Stimulated activated effector memory CD8-positive, alpha-beta T cell treated with anti-CD3 and anti-CD28 coated beads, Interleukin-12 subunit alpha, Interleukin-12 subunit beta, amount 100 ng/mL, for 72 hours (primary cell): Measurements from ENCODE around the gene PTPRN2.
A peak's percentile ranks its signal among the peaks of the same experiment; 100 is the strongest.
"Not testable (repeated sequence)": the region's sequence is repeated elsewhere in the genome, so short reads cannot be mapped to it uniquely, and the experiment has no call there.

Experiments
- ATAC-seq: fragments of 150-1000 bp; cut with Tn5 transposase; 2 replicates; pipeline ENCODE4 v1.10.0; 2021
- DNase-seq, 2 donors: peaks; one replicate each; pipeline ENCODE4 v3.0.0; 2021 to 2022; ENCODE audit warnings: low spot score in 2 of 2
- H3K27ac Mint-ChIP-seq: one replicate; pipeline ENCODE4 v1.8.0; 2022; ENCODE audit warnings: mild to moderate bottlenecking, mixed read lengths
- H3K36me3 Mint-ChIP-seq: one replicate; pipeline ENCODE4 v1.8.0; 2022; ENCODE audit warnings: mild to moderate bottlenecking, mixed read lengths
- H3K4me1 Mint-ChIP-seq: one replicate; pipeline ENCODE4 v1.8.0; 2022; ENCODE audit warnings: mixed read lengths
- H3K4me3 Mint-ChIP-seq: one replicate; pipeline ENCODE4 v1.8.0; 2022; ENCODE audit warnings: mild to moderate bottlenecking, mixed read lengths
- H3K9me3 Mint-ChIP-seq: one replicate; pipeline ENCODE4 v1.8.0; 2022; ENCODE audit warnings: mixed read lengths

PTPRN2 gene

DNA sequence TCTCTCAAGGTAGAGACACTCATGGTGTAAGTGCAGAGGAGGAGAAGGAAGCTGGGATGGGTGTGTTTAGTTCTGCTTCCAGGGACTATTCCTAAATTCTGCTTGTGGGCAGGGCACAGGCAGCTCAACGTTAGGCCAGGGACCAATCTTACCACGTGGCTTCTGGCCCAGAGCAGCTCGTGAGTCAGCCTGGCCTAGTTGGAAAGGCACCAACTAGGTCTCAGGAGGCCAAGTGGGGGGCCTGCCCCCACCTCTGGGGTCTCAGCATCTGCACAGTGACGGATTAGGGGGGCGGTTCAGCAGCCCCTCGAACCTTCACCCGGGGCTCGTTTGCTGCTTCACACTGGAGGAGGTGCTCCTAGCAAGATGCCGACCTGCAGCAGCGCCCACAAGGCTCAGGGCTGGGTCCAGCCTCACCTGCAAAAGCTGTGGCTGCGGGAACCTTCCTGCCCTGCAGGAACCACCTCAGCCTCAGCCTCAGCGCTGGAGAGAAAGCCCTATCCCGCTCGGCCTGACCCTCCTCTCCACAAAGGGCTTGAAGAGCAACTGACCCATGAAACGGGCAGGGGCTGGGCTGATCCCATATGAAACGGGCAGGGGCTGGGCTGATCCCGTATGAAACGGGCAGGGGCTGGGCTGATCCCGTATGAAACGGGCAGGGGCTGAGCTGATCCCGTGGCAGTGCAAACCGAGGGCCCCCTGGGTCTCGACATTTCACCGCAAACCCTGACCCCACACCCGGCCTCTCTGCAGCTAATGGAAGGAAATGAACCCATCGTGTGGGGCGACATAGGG, 803.4 kb downstream of the PTPRN2 start:
- H3K27ac Mint-ChIP-seq, result no peak overlapping the region
- ATAC-seq (no peak), DNase-seq (no peak)
- no peaks in the 10 kb centered on the region for H3K4me1 Mint-ChIP-seq
- H3K36me3 Mint-ChIP-seq, result no peaks in the 10 kb centered on the region
- no peak overlapping the region for H3K4me3 Mint-ChIP-seq
- H3K9me3 Mint-ChIP-seq, result no peaks in the 10 kb centered on the region

DNA sequence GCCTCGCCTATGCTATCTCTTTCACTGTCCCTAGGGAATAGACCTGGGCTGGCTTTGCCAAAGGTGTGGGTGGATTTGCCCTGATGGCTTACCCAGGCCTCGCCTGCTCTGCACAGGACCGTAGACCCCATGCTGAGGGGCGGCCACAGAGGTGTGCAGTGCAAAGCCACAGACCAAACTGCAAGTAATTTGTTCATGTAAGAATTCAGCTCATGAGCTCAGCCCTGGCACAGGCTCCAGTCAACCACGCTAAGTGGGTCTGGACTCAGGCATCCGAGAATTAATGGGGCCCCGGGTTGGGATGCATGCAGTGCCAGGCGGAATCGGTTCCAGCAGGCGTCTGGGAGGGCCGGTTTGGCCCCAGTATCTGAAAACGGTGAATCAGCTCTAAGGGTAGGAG, 805.6 kb downstream of the PTPRN2 start:
- Mint-ChIP-seq H3K4me3 (no peak overlapping the region), H3K27ac (no peak overlapping the region), H3K9me3 (peaks cover under 1% of the 10 kb centered on the region), H3K4me1 (no peaks in the 10 kb centered on the region), H3K36me3 (no peaks in the 10 kb centered on the region)
- no peak for DNase-seq
- no peak for ATAC-seq

GRCh38 chr7:157780721-157781120, 806.9 kb downstream of the PTPRN2 start:
- H3K9me3 Mint-ChIP-seq, result peaks cover 3% of the 10 kb centered on the region
- no peak for ATAC-seq
- no peaks in the 10 kb centered on the region for H3K36me3 Mint-ChIP-seq
- no peak overlapping the region for H3K4me3 Mint-ChIP-seq
- H3K4me1 Mint-ChIP-seq, result no peaks in the 10 kb centered on the region
- no peak for DNase-seq
- H3K27ac Mint-ChIP-seq, result no peak overlapping the region

DNA sequence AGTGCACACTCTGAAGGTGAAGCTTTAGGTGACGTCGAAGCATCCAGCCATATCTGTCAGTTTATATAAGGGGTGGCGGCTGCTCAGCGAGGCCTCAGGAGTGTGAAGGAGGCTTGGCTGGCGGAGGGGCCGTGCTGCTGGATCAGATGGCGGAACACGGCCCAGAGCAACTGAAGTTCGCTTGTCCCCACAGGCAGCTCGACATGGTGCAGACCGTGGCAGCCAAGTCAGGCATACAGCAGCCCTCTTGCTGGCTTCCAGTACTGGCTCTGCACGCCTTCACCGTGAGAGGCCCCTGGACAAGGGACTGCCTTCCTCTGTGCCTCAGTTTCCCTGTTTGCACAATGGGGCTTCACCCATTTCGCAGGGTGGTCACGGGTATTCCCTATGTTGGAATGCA, 807.3 kb downstream of the PTPRN2 start:
- ATAC-seq (no peak), DNase-seq (no peak)
- no peaks in the 10 kb centered on the region for H3K4me1 Mint-ChIP-seq
- no peaks in the 10 kb centered on the region for H3K36me3 Mint-ChIP-seq
- peaks cover 3% of the 10 kb centered on the region for H3K9me3 Mint-ChIP-seq
- H3K27ac Mint-ChIP-seq, result no peak overlapping the region
- no peak overlapping the region for H3K4me3 Mint-ChIP-seq

- no peak overlapping the region for H3K4me3 Mint-ChIP-seq
- no peaks in the 10 kb centered on the region for H3K36me3 Mint-ChIP-seq
- ATAC-seq (no peak), DNase-seq (no peak)
- H3K27ac Mint-ChIP-seq, result no peak overlapping the region
- peaks cover 3% of the 10 kb centered on the region for H3K9me3 Mint-ChIP-seq
- H3K4me1 Mint-ChIP-seq, result no peaks in the 10 kb centered on the region
Measured at GRCh38 chr7:157779206-157779605, 808.4 kb downstream of the PTPRN2 start.

GRCh38 chr7:157777194-157777762, 810.3 kb downstream of the PTPRN2 start:
- not testable (repeated sequence) for H3K27ac Mint-ChIP-seq

GRCh38 chr7:157775560-157776332, 811.9 kb downstream of the PTPRN2 start:
- H3K27ac Mint-ChIP-seq, result no peak overlapping the region
- H3K9me3 Mint-ChIP-seq, result peaks cover 10% of the 10 kb centered on the region
- DNase-seq (no peak), ATAC-seq (peak; percentile 17)
- H3K4me3 Mint-ChIP-seq, result no peak overlapping the region
- H3K4me1 Mint-ChIP-seq, result no peaks in the 10 kb centered on the region
- no peaks in the 10 kb centered on the region for H3K36me3 Mint-ChIP-seq

More at GRCh38 chr7:157777194-157777762, 810.3 kb downstream of the PTPRN2 start:
- not testable (repeated sequence) for H3K36me3 Mint-ChIP-seq, ATAC-seq, DNase-seq, H3K9me3 Mint-ChIP-seq, H3K4me1 Mint-ChIP-seq, H3K4me3 Mint-ChIP-seq

DNA sequence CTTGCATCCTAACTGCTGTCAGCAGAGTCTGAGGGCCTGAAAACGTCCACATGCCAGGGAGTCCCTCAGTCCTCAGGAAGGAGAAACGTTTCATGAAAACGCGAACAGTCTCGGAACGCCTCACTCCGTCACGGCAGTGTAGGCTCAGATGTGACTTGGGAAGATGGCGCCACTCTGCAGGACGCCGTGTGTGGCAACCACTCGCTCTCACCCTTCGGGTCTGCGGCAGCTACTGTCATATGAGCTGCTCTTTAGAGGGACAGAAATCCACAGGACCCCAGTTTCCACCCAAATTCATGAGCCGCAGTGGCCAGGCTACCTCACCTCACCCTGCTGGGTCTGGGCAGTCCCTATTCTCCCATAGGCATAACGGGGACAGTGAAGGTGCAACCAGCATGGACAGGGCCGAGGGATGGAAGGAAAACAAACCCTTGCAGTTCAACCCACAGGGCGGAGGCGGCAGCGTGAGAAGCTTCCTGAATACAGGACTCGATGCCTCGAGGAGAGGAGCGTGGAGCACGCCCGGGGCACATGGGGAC, 812.5 kb downstream of the PTPRN2 start:
- DNase-seq (no peak), ATAC-seq (peak; percentile 5)
- no peaks in the 10 kb centered on the region for H3K36me3 Mint-ChIP-seq
- H3K4me1 Mint-ChIP-seq, result no peaks in the 10 kb centered on the region
- H3K4me3 Mint-ChIP-seq, result no peak overlapping the region
- no peak overlapping the region for H3K27ac Mint-ChIP-seq
- H3K9me3 Mint-ChIP-seq, result peaks cover 10% of the 10 kb centered on the region

GRCh38 chr7:157774495-157774894, 813.1 kb downstream of the PTPRN2 start:
- H3K4me3 Mint-ChIP-seq, result no peak overlapping the region
- peaks cover 10% of the 10 kb centered on the region for H3K9me3 Mint-ChIP-seq
- H3K27ac Mint-ChIP-seq, result no peak overlapping the region
- no peaks in the 10 kb centered on the region for H3K36me3 Mint-ChIP-seq
- DNase-seq (no peak), ATAC-seq (no peak)
- H3K4me1 Mint-ChIP-seq, result no peaks in the 10 kb centered on the region

GRCh38 chr7:157773361-157773760, 814.3 kb downstream of the PTPRN2 start:
- DNase-seq, result no peak
- no peak overlapping the region for H3K4me3 Mint-ChIP-seq
- peaks cover 10% of the 10 kb centered on the region for H3K9me3 Mint-ChIP-seq
- no peak overlapping the region for H3K27ac Mint-ChIP-seq
- no peak for ATAC-seq
- no peaks in the 10 kb centered on the region for H3K4me1 Mint-ChIP-seq
- no peaks in the 10 kb centered on the region for H3K36me3 Mint-ChIP-seq

DNA sequence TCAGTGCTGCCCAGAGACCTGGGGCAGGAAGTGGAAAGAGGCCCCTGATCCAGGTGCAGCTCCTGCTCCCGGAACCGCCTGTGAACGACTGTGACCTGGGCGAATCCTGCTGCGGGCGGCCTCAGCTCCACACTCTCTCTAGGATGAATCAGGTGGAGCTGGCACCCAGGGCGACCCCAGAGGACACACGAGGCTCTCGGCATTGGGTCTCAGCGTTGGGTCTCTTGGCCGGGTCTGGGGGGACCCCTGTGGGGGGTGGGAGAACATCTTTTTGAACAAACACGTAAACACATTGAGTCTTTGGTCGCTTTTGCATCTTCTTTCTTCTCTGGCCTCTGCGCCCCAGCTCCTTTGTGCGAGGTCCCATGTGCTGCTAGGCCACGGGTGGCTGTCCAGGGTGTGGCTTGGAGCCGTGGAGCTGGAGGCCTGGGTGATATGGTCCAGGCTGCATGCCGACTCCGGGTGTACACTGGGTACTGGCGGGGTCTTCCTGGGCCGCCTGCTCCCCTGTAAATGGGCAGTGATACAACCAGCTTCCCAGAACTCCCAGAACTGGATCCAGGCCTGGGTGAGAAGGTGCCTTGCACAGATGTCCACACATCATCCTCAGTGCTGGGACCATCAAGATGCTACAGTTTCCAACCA, 815.0 kb downstream of the PTPRN2 start:
- DNase-seq (no peak), ATAC-seq (no peak)
- Mint-ChIP-seq H3K9me3 (peaks cover 10% of the 10 kb centered on the region), H3K4me1 (no peaks in the 10 kb centered on the region), H3K4me3 (no peak overlapping the region), H3K36me3 (no peaks in the 10 kb centered on the region), H3K27ac (no peak overlapping the region)

DNA sequence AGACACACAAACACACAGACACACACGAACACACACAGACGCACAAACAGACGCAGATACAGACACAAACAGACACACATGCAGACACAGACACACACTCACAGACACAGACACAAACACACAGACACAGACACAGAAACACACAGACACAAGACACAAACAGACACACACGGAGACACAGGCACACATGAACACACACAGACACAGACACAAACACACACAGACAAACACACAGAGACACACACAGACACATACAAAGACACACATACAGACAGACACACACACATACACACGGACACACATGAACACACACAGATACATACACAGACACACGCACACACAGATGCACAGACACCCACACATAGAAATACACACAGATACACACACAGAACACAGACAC, 815.9 kb downstream of the PTPRN2 start:
- no peak overlapping the region for H3K27ac Mint-ChIP-seq
- DNase-seq (no peak), ATAC-seq (no peak)
- H3K9me3 Mint-ChIP-seq, result peaks cover 6% of the 10 kb centered on the region
- no peak overlapping the region for H3K4me3 Mint-ChIP-seq
- H3K36me3 Mint-ChIP-seq, result no peaks in the 10 kb centered on the region
- H3K4me1 Mint-ChIP-seq, result no peaks in the 10 kb centered on the region

- DNase-seq, result no peak
- no peak overlapping the region for H3K27ac Mint-ChIP-seq
- no peaks in the 10 kb centered on the region for H3K36me3 Mint-ChIP-seq
- peaks cover 12% of the 10 kb centered on the region for H3K9me3 Mint-ChIP-seq
- H3K4me3 Mint-ChIP-seq, result no peak overlapping the region
- no peaks in the 10 kb centered on the region for H3K4me1 Mint-ChIP-seq
- ATAC-seq, result no peak
Measured at GRCh38 chr7:157770716-157771320, 816.8 kb downstream of the PTPRN2 start.

DNA sequence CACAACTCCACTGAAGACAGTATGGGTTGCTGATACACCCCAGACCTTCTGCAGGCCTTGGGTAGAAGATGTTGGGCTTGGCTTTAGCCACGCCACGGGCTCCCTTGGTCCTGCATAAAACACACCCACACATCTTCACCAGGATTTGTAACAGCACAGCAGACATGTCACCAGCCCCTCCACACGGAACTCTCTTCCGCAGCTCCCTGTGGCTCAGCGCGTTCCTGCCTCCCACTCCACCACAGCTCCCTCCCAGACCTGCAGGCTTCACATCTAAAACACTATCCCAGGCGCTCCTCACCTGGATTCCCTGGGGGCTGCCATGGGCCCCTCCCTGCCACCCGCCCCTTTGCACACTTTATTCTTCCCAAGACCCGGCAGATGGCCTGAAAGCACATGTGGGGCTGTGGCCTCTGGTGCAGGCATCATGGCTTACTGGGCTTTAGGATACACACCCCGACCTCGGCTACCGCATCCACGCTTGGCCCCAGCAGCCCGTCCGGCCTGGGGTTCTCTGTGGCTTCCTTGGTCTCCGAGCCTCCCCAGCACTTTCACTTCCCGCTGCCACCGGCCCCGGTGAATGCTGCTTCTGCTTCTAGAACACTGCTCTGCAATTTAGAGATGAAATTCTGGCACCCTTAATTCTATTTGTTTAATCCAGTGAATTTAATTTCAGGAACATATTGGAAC, 818.0 kb downstream of the PTPRN2 start:
- Mint-ChIP-seq H3K9me3 (peaks cover 22% of the 10 kb centered on the region), H3K4me1 (no peaks in the 10 kb centered on the region), H3K27ac (no peak overlapping the region), H3K36me3 (no peaks in the 10 kb centered on the region), H3K4me3 (no peak overlapping the region)
- no peak for DNase-seq
- ATAC-seq, result no peak
